K562 (cell line): ENCODE data around the gene CTSG.

Source experiments
- CBFA2T3 ChIP-seq: fragments of 450-650 bp; IDR thresholded peaks from 2 replicates; pipeline ENCODE4 v1.6.1; 2017
- CTCF ChIP-seq, 3 experiments: IDR thresholded peaks in 2 of 3; conservative IDR thresholded peaks in 1 of 3; 2 replicates each; pipeline ENCODE4 v1.5.1; 2011 to 2012; ENCODE audit warnings: low read length in 3 of 3, mild to moderate bottlenecking in 3 of 3, control low read depth in 2 of 3, improper control_type of control experiment in 1 of 3, inconsistent platforms in 1 of 3, low read depth in 1 of 3, mixed read lengths in 1 of 3, moderate library complexity in 1 of 3; ENCODE audit not compliant: insufficient read depth in 2 of 3
- EP300 ChIP-seq: IDR thresholded peaks from 2 replicates; pipeline ENCODE4 v1.6.1; 2012; ENCODE audit warnings: low read length, improper control_type of control experiment
- HMG20B ChIP-seq: fragments of 250-450 bp; sonication (Bioruptor Pico); IDR thresholded peaks from 2 replicates; pipeline ENCODE4 v1.5.0; 2021; ENCODE audit warnings: mild to moderate bottlenecking
- POLR2A ChIP-seq: fragments of 450-650 bp; conservative IDR thresholded peaks from 2 replicates; pipeline ENCODE4 v1.6.1; 2016
- TCF3 ChIP-seq: sonication (generic); formaldehyde crosslinking; IDR thresholded peaks from 2 replicates; pipeline ENCODE4 v1.4.0; 2020; ENCODE audit warnings: mild to moderate bottlenecking, missing genetic modification reagents
- TEAD4 ChIP-seq, 2 experiments: sonication (generic) in 1 of 2; formaldehyde crosslinking in 1 of 2; IDR thresholded peaks; 2 replicates each; pipeline versions ENCODE4 v1.6.1 to v1.8.0; 2012 to 2022; ENCODE audit warnings: borderline replicate concordance in 1 of 2, inconsistent platforms in 1 of 2, low read length in 1 of 2, mild to moderate bottlenecking in 1 of 2, missing genetic modification reagents in 1 of 2
- TRIM28 ChIP-seq: fragments of 450-650 bp; IDR thresholded peaks from 2 replicates; pipeline ENCODE4 v1.6.1; 2017
- USF1 ChIP-seq: sonication (generic); formaldehyde crosslinking; IDR thresholded peaks from 2 replicates; pipeline ENCODE4 v1.9.0; 2022; ENCODE audit warnings: mild to moderate bottlenecking, missing genetic modification reagents
- ZBTB7A ChIP-seq: IDR thresholded peaks from 2 replicates; pipeline ENCODE4 v1.6.1; 2011; ENCODE audit warnings: low read depth, mild to moderate bottlenecking, low read length, moderate library complexity, borderline replicate concordance; ENCODE audit not compliant: control insufficient read depth
- ZFP1 ChIP-seq: fragments of 450-650 bp; formaldehyde crosslinking; IDR thresholded peaks from 2 replicates; pipeline ENCODE4 v1.4.0; 2020; ENCODE audit warnings: mild to moderate bottlenecking, mixed read lengths
- ZNF253 ChIP-seq: fragments of 250-450 bp; sonication (Bioruptor Pico); conservative IDR thresholded peaks from 2 replicates; pipeline ENCODE4 v1.6.1; 2021; ENCODE audit warnings: mild to moderate bottlenecking
- ZNF584 ChIP-seq: fragments of 200-800 bp; sonication (Bioruptor generic); IDR thresholded peaks from 2 replicates; pipeline ENCODE4 v1.6.1; 2016; ENCODE audit warnings: low read depth, mild to moderate bottlenecking, missing genetic modification characterization, missing compliant biosample characterization

DNA sequence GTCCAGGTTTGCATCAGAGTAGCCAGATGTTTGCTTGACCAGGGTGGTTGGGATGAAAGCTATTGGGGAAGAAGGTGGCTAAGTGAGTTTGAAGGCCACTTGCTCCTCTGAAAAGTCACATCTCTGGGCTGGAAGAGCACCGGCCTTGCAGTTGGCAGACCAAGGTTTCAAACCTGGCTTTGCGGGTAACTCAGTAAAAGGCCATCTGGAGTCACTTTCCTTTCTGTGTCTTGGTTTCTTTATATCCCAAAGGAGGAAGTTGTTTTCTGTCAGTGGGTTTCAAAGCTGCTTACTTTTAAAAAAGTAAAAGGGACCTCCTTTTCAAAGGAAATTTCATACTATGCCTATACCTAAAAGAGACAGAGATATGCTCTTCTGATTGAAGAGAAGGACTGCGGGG is 41.8 kb downstream of the CTSG start:
- TF ChIP-seq ZFP1 (CRISPR knock-in tag) (no peak), TEAD4 (IDR thresholded peaks at IDR 0.05; ENCODE audit: low read length) (no peak), TEAD4 (CRISPR knock-in tag; IDR thresholded peaks at IDR 0.05; ENCODE audit: borderline replicate concordance) (no peak), HMG20B (CRISPR knock-in tag) (no peak), CTCF (IDR thresholded peaks at IDR 0.05 in 2 of 3, conservative IDR thresholded peaks at IDR 0.05 in 1 of 3; ENCODE audit: insufficient read depth in 2 of 3, low read depth in 1 of 3, low read length in 3 of 3) (no peak), EP300 (no peak), ZBTB7A (no peak), CBFA2T3 (no peak), TCF3 (CRISPR knock-in tag) (no peak), ZNF253 (CRISPR knock-in tag) (no peak), USF1 (CRISPR knock-in tag) (no peak), TRIM28 (no peak), POLR2A (no peak), ZNF584 (CRISPR knock-in tag) (no peak)
